Chondrocyte (in vitro differentiated cells): ENCODE data around the gene RBBP8NL. TPM values are rescaled to one million over a fixed set of nuclear protein-coding genes. Genes with fewer than 3 reads are reported as not detected.

Source experiments
- DNase-seq: peaks from one replicate; pipeline ENCODE4 v3.0.0; 2021; ENCODE audit warnings: mixed read lengths, low spot score
- H3K27ac Mint-ChIP-seq: one replicate; pipeline ENCODE4 v1.8.0; 2021; ENCODE audit warnings: mild to moderate bottlenecking, moderate library complexity, mixed read lengths; ENCODE audit not compliant: unreplicated experiment
- H3K27me3 Mint-ChIP-seq: 2 replicates; pipeline ENCODE4 v1.8.0; 2021; ENCODE audit warnings: low read depth, mixed read lengths
- H3K36me3 Mint-ChIP-seq: 2 replicates; pipeline ENCODE4 v1.8.0; 2021; ENCODE audit warnings: low read depth, mixed read lengths
- H3K4me1 Mint-ChIP-seq: 2 replicates; pipeline ENCODE4 v1.8.0; 2021; ENCODE audit warnings: low read depth, mild to moderate bottlenecking, mixed read lengths
- H3K4me3 Mint-ChIP-seq: one replicate; pipeline ENCODE4 v1.8.0; 2021; ENCODE audit warnings: mild to moderate bottlenecking, moderate library complexity, mixed read lengths; ENCODE audit not compliant: unreplicated experiment
- H3K9me3 Mint-ChIP-seq: 2 replicates; pipeline ENCODE4 v1.8.0; 2021; ENCODE audit warnings: low read depth, mixed read lengths
- total RNA-seq: library from RNA; stranded (reverse); gene quantifications from 3 replicates; pipeline ENCODE4 v1.2.1, GENCODE V29; 2021
- TF ChIP-seq, protein P1 (sequence below): fragments of 200-600 bp; sonication (generic); IDR thresholded peaks from 2 replicates; pipeline ENCODE4 v1.5.0; 2021; ENCODE audit warnings: antibody characterized with exemption, mild to moderate bottlenecking, moderate library complexity

The RBBP8NL gene
- total RNA-seq, 1 donor from 2014 or later: not detected

GRCh38 chr20:62416651-62417637 lies 10.4 kb downstream of the RBBP8NL start:
- Mint-ChIP-seq H3K27ac (no peak overlapping the region), H3K27me3 (peaks cover 4% of the 10 kb centered on the region)
- DNase-seq: no peak

GRCh38 chr20:62415354-62416111 lies 11.8 kb downstream of the RBBP8NL start:
- TF ChIP-seq, protein P1, sequence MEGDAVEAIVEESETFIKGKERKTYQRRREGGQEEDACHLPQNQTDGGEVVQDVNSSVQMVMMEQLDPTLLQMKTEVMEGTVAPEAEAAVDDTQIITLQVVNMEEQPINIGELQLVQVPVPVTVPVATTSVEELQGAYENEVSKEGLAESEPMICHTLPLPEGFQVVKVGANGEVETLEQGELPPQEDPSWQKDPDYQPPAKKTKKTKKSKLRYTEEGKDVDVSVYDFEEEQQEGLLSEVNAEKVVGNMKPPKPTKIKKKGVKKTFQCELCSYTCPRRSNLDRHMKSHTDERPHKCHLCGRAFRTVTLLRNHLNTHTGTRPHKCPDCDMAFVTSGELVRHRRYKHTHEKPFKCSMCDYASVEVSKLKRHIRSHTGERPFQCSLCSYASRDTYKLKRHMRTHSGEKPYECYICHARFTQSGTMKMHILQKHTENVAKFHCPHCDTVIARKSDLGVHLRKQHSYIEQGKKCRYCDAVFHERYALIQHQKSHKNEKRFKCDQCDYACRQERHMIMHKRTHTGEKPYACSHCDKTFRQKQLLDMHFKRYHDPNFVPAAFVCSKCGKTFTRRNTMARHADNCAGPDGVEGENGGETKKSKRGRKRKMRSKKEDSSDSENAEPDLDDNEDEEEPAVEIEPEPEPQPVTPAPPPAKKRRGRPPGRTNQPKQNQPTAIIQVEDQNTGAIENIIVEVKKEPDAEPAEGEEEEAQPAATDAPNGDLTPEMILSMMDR: no peak
- Mint-ChIP-seq H3K9me3 (no peaks in the 10 kb centered on the region), H3K27me3 (peaks cover 4% of the 10 kb centered on the region), H3K36me3 (no peaks in the 10 kb centered on the region), H3K4me3 (no peak overlapping the region), H3K27ac (no peak overlapping the region), H3K4me1 (no peaks in the 10 kb centered on the region)
- no peak for DNase-seq

More at GRCh38 chr20:62416651-62417637, 10.4 kb downstream of the RBBP8NL start:
- Mint-ChIP-seq H3K36me3 (no peaks in the 10 kb centered on the region), H3K4me1 (no peaks in the 10 kb centered on the region), H3K4me3 (no peak overlapping the region), H3K9me3 (no peaks in the 10 kb centered on the region)
- TF ChIP-seq, protein P1: no peak

DNA sequence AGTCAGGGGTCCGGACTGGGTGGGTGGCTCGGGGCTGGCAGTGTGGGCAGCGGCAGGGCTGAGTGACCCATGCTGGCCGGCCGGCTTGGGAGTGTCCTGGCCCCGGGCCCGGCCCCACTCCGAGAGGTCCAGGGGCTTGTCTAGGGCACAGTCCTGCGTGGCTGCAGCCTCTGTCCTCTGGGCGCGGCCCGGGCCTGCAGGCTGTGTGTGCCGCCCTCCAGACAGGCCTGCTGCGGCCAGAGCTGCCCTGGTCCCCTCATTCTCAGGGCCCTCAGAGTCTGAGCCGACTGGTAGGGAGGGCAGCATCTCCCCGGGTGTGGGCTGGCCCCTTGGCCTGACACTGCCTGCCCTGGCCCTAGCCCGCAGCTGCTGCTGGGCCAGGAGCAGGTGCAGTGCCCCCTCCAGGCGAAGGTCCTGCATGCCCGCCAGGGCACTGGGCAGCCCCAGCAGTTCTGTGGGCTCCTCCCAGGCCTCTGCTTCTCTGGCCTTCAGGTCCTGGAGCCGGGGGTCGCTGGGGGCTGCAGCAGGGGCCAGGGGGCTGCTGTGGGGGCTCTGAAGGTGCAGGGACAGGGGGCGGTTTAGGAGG lies 13.3 kb downstream of the RBBP8NL start:
- no peaks in the 10 kb centered on the region for H3K4me1 Mint-ChIP-seq
- TF ChIP-seq, protein P1: peak; percentile 51
- no peaks in the 10 kb centered on the region for H3K9me3 Mint-ChIP-seq
- no peaks in the 10 kb centered on the region for H3K36me3 Mint-ChIP-seq
- H3K27me3 Mint-ChIP-seq: no peaks in the 10 kb centered on the region
- DNase-seq: no peak
- H3K4me3 Mint-ChIP-seq: no peak overlapping the region
- no peak overlapping the region for H3K27ac Mint-ChIP-seq

DNA sequence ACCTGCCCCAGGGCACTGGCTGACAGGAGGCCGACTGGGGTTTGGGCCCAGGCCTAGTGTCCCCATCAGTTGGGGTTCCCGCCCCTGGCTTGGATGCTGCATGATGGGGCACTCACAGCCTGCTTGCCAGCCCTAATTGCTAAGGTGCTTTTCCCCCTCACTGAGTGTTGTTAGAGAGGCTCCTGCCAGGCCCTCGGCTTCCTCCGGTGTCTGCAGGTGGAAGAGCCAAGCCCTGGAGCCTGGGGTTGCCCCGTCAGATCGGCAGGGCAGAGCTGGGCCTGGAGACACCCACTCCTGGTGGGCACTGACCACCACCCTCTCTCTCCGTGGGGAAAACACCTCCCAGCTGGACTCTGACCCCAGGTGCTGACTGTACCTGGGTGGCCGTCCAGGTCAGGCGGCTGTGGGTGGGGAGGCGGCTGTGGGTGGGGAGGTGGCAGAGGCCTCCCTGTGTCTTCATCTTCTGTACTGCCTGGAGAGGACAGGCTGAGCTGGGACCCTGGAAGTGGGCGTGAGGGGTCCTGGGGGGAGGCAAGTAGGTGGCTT lies 14.2 kb downstream of the RBBP8NL start:
- no peaks in the 10 kb centered on the region for H3K9me3 Mint-ChIP-seq
- no peak for DNase-seq
- no peak overlapping the region for H3K27ac Mint-ChIP-seq
- H3K27me3 Mint-ChIP-seq: no peaks in the 10 kb centered on the region
- TF ChIP-seq, protein P1: no peak
- no peak overlapping the region for H3K4me3 Mint-ChIP-seq
- H3K36me3 Mint-ChIP-seq: no peaks in the 10 kb centered on the region
- H3K4me1 Mint-ChIP-seq: no peaks in the 10 kb centered on the region
